ENCODE measurements around the gene GAL3ST2. TPM values are rescaled to one million over a fixed set of nuclear protein-coding genes. Genes with fewer than 3 reads are reported as not detected.

Gene GAL3ST2
- total RNA-seq, 1 donor from 2014 or later = 0.84 TPM

GRCh38 chr2:241743620-241744019 is 33.0 kb upstream of the GAL3ST2 start:
- no peaks in the 10 kb centered on the region for H3K4me1 Mint-ChIP-seq (ENCODE audit: low read depth)
- no peaks in the 10 kb centered on the region for H3K27me3 Mint-ChIP-seq
- TF ChIP-seq, protein P1, sequence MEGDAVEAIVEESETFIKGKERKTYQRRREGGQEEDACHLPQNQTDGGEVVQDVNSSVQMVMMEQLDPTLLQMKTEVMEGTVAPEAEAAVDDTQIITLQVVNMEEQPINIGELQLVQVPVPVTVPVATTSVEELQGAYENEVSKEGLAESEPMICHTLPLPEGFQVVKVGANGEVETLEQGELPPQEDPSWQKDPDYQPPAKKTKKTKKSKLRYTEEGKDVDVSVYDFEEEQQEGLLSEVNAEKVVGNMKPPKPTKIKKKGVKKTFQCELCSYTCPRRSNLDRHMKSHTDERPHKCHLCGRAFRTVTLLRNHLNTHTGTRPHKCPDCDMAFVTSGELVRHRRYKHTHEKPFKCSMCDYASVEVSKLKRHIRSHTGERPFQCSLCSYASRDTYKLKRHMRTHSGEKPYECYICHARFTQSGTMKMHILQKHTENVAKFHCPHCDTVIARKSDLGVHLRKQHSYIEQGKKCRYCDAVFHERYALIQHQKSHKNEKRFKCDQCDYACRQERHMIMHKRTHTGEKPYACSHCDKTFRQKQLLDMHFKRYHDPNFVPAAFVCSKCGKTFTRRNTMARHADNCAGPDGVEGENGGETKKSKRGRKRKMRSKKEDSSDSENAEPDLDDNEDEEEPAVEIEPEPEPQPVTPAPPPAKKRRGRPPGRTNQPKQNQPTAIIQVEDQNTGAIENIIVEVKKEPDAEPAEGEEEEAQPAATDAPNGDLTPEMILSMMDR (IDR thresholded peaks at IDR 0.05; ENCODE audit: unreplicated experiment) = no peak
- peaks cover 7% of the 10 kb centered on the region for H3K9me3 Mint-ChIP-seq (ENCODE audit: low read depth)
- no peak overlapping the region for H3K27ac Mint-ChIP-seq
- peaks cover 19% of the 10 kb centered on the region for H3K36me3 Mint-ChIP-seq (ENCODE audit: insufficient read depth)
- no peak overlapping the region for H3K4me3 Mint-ChIP-seq (ENCODE audit: low read depth)
- DNase-seq (ENCODE audit: low spot score, unreplicated experiment) = no peak

- Mint-ChIP-seq H3K36me3 (ENCODE audit: insufficient read depth) (peaks cover 19% of the 10 kb centered on the region), H3K9me3 (ENCODE audit: low read depth) (peaks cover 7% of the 10 kb centered on the region), H3K4me3 (ENCODE audit: low read depth) (no peak overlapping the region), H3K27ac (no peak overlapping the region), H3K27me3 (no peaks in the 10 kb centered on the region), H3K4me1 (ENCODE audit: low read depth) (no peaks in the 10 kb centered on the region)
- no peak for DNase-seq (ENCODE audit: low spot score, unreplicated experiment)
- TF ChIP-seq, protein P1 (IDR thresholded peaks at IDR 0.05; ENCODE audit: unreplicated experiment) = no peak
These were observed 32.4 kb upstream of the GAL3ST2 start for GRCh38 chr2:241744028-241744754.

- DNase-seq (ENCODE audit: low spot score, unreplicated experiment) = no peak
These were observed 31.3 kb upstream of the GAL3ST2 start for GRCh38 chr2:241745276-241745675.

GRCh38 chr2:241746084-241746483 is 30.5 kb upstream of the GAL3ST2 start:
- Mint-ChIP-seq H3K27ac (no peak overlapping the region), H3K27me3 (no peaks in the 10 kb centered on the region), H3K4me1 (ENCODE audit: low read depth) (no peaks in the 10 kb centered on the region), H3K36me3 (ENCODE audit: insufficient read depth) (peaks cover 20% of the 10 kb centered on the region), H3K4me3 (ENCODE audit: low read depth) (no peak overlapping the region), H3K9me3 (ENCODE audit: low read depth) (peaks cover 7% of the 10 kb centered on the region)
- TF ChIP-seq, protein P1 (IDR thresholded peaks at IDR 0.05; ENCODE audit: unreplicated experiment) = no peak
- DNase-seq (ENCODE audit: low spot score, unreplicated experiment) = no peak

More at GRCh38 chr2:241745276-241745675, 31.3 kb upstream of the GAL3ST2 start:
- Mint-ChIP-seq H3K36me3 (ENCODE audit: insufficient read depth) (peaks cover 20% of the 10 kb centered on the region), H3K4me3 (ENCODE audit: low read depth) (no peak overlapping the region), H3K4me1 (ENCODE audit: low read depth) (no peaks in the 10 kb centered on the region), H3K9me3 (ENCODE audit: low read depth) (peaks cover 7% of the 10 kb centered on the region), H3K27ac (no peak overlapping the region), H3K27me3 (no peaks in the 10 kb centered on the region)
- TF ChIP-seq, protein P1 (IDR thresholded peaks at IDR 0.05; ENCODE audit: unreplicated experiment) = no peak

GRCh38 chr2:241748468-241749256 is 28.0 kb upstream of the GAL3ST2 start:
- Mint-ChIP-seq H3K27ac (peak overlapping the region; percentile 37), H3K9me3 (ENCODE audit: low read depth) (peaks cover 7% of the 10 kb centered on the region), H3K27me3 (no peaks in the 10 kb centered on the region), H3K4me1 (ENCODE audit: low read depth) (no peaks in the 10 kb centered on the region), H3K4me3 (ENCODE audit: low read depth) (no peak overlapping the region), H3K36me3 (ENCODE audit: insufficient read depth) (peaks cover 20% of the 10 kb centered on the region)
- TF ChIP-seq, protein P1 (IDR thresholded peaks at IDR 0.05; ENCODE audit: unreplicated experiment) = no peak
- no peak for DNase-seq (ENCODE audit: low spot score, unreplicated experiment)

All from progenitor cell of endocrine pancreas (in vitro differentiated cells).